Neuronal stem cell (in vitro differentiated cells): ENCODE data around the gene ENTPD2.
A peak's percentile ranks its signal among the peaks of the same experiment; 100 is the strongest.

Experiments used
- DNase-seq: peaks from one replicate; pipeline ENCODE4 v3.0.0-alpha.2; 2013; ENCODE audit warnings: low spot score
- H2AFZ ChIP-seq: one replicate; pipeline ENCODE4 v1.6.1; 2013; ENCODE audit warnings: mild to moderate bottlenecking, low read length, inconsistent platforms
- H2AK5ac ChIP-seq: 2 replicates; pipeline ENCODE4 v1.6.1; 2013; ENCODE audit warnings: low read depth, mild to moderate bottlenecking, inconsistent platforms, low read length, moderate library complexity, mixed read lengths
- H2BK120ac ChIP-seq: 2 replicates; pipeline ENCODE4 v1.6.1; 2013; ENCODE audit warnings: low read depth, mild to moderate bottlenecking, inconsistent platforms, low read length, moderate library complexity, mixed read lengths
- H2BK12ac ChIP-seq: one replicate; pipeline ENCODE4 v1.6.1; 2013; ENCODE audit warnings: low read length, inconsistent platforms
- H2BK15ac ChIP-seq: 2 replicates; pipeline ENCODE4 v1.6.1; 2013; ENCODE audit warnings: mild to moderate bottlenecking, low read length, inconsistent platforms, mixed read lengths
- H2BK5ac ChIP-seq: one replicate; pipeline ENCODE4 v1.6.1; 2013; ENCODE audit warnings: inconsistent platforms, mild to moderate bottlenecking, low read length, moderate library complexity
- H3K14ac ChIP-seq: one replicate; pipeline ENCODE4 v1.6.1; 2013; ENCODE audit warnings: low read length, inconsistent platforms
- H3K18ac ChIP-seq: 2 replicates; pipeline ENCODE4 v1.6.1; 2013; ENCODE audit warnings: low read length, inconsistent platforms
- H3K23ac ChIP-seq: 2 replicates; pipeline ENCODE4 v1.6.1; 2013; ENCODE audit warnings: low read depth, mild to moderate bottlenecking, mixed read lengths, low read length, inconsistent platforms; ENCODE audit not compliant: poor library complexity
- H3K27ac ChIP-seq: replicated peaks from 3 replicates; pipeline ENCODE4 v1.5.1; 2013; ENCODE audit warnings: low read length, inconsistent platforms
- H3K27me3 ChIP-seq, 3 experiments: 2 replicates each; pipeline ENCODE4 v1.6.1; 2013; ENCODE audit warnings: low read length in 3 of 3, mild to moderate bottlenecking in 2 of 3, inconsistent platforms in 1 of 3, low read depth in 1 of 3, mixed read lengths in 1 of 3, moderate library complexity in 1 of 3; ENCODE audit not compliant: control insufficient read depth in 3 of 3, insufficient read depth in 3 of 3
- H3K36me3 ChIP-seq, 2 donors: replicated peaks in 1 of 2; 2 replicates each; pipeline ENCODE4 v1.6.1; 2013; ENCODE audit warnings: low read length in 2 of 2; ENCODE audit not compliant: control insufficient read depth in 2 of 2, insufficient read depth in 2 of 2
- H3K4ac ChIP-seq: 2 replicates; pipeline ENCODE4 v1.6.1; 2013; ENCODE audit warnings: inconsistent platforms, mild to moderate bottlenecking, low read length, moderate library complexity
- H3K4me1 ChIP-seq, 2 donors: 1 replicate in 1 of 2; 2 replicates in 1 of 2; pipeline ENCODE4 v1.6.1; 2013; ENCODE audit warnings: low read length in 2 of 2, low read depth in 1 of 2; ENCODE audit not compliant: control insufficient read depth in 2 of 2, insufficient read depth in 1 of 2
- H3K4me2 ChIP-seq: one replicate; pipeline ENCODE4 v1.6.1; 2013; ENCODE audit warnings: mild to moderate bottlenecking, low read length, inconsistent platforms; ENCODE audit not compliant: insufficient read depth, poor library complexity, severe bottlenecking
- H3K4me3 ChIP-seq, 2 donors: 2 replicates each; pipeline ENCODE4 v1.5.1; 2013; ENCODE audit warnings: low read length in 2 of 2, mild to moderate bottlenecking in 2 of 2, inconsistent platforms in 1 of 2, moderate library complexity in 1 of 2
- H3K79me1 ChIP-seq: one replicate; pipeline ENCODE4 v1.6.1; 2013; ENCODE audit warnings: low read depth, mild to moderate bottlenecking, inconsistent platforms, low read length, moderate library complexity
- H3K9ac ChIP-seq: one replicate; pipeline ENCODE4 v1.6.1; 2013; ENCODE audit warnings: mild to moderate bottlenecking, low read depth, low read length, inconsistent platforms; ENCODE audit not compliant: poor library complexity
- H3K9me3 ChIP-seq, 2 donors: replicated peaks in 1 of 2; 2 replicates each; pipeline versions ENCODE3 to v1.6.1; 2013; ENCODE audit warnings: low read length in 2 of 2, mild to moderate bottlenecking in 2 of 2, inconsistent platforms in 1 of 2, low read depth in 1 of 2, mixed read lengths in 1 of 2, moderate library complexity in 1 of 2; ENCODE audit not compliant: control insufficient read depth in 2 of 2, insufficient read depth in 1 of 2
- H4K8ac ChIP-seq: one replicate; pipeline ENCODE4 v1.6.1; 2013; ENCODE audit warnings: low read depth, mild to moderate bottlenecking, inconsistent platforms, low read length, moderate library complexity
- H4K91ac ChIP-seq: one replicate; pipeline ENCODE4 v1.6.1; 2013; ENCODE audit warnings: low read length, low read depth, mild to moderate bottlenecking, inconsistent platforms; ENCODE audit not compliant: poor library complexity
- WGBS, 2 donors: extraction: QIAGEN DNeasy Blood & Tissue Kit; methylation state at CpG; one replicate each; pipeline ENCODE4 v1.1.7; 2013; ENCODE audit warnings: missing lambda C conversion rate in 2 of 2, mixed read lengths in 1 of 2; ENCODE audit not compliant: insufficient read length in 2 of 2, insufficient replicate concordance in 1 of 2; ENCODE audit errors: extremely low coverage in 2 of 2; 5-methylcytosine and 5-hydroxymethylcytosine counted together

The ENTPD2 gene

GRCh38 chr9:137097761-137098462 lies 44.1 kb upstream of the ENTPD2 start:
- no peaks in the 10 kb centered on the region for H3K4me1 ChIP-seq
- no peaks in the 10 kb centered on the region for H3K27me3 ChIP-seq
- peak overlapping the region; percentile 6 for H2BK12ac ChIP-seq
- peaks cover 4% of the 10 kb centered on the region for H3K79me1 ChIP-seq
- H3K9me3 ChIP-seq: peaks cover 17 to 19% of the 10 kb centered on the region in 2 donors
- no peak overlapping the region for H2AFZ ChIP-seq
- no peak overlapping the region for H3K4me2 ChIP-seq
- no peak overlapping the region for H3K23ac ChIP-seq
- H3K4me3 ChIP-seq: no peak overlapping the region
- no peak overlapping the region for H2BK5ac ChIP-seq
- H2BK120ac ChIP-seq: no peak overlapping the region
- no peak overlapping the region for H3K4ac ChIP-seq
- H3K9ac ChIP-seq: no peak overlapping the region
- no peak overlapping the region for H4K8ac ChIP-seq
- no peak overlapping the region for H2BK15ac ChIP-seq
- no peak overlapping the region for H3K27ac ChIP-seq
- H3K14ac ChIP-seq: peak overlapping the region; percentile 38
- WGBS, 2 donors: no CpG with 5 or more reads among the region's 20 CpGs
- H3K18ac ChIP-seq: no peak overlapping the region
- DNase-seq: no peak
- H4K91ac ChIP-seq: no peak overlapping the region
- no peak overlapping the region for H2AK5ac ChIP-seq
- peaks cover 48 to 73% of the 10 kb centered on the region in 2 donors for H3K36me3 ChIP-seq

GRCh38 chr9:137096785-137097546 lies 43.1 kb upstream of the ENTPD2 start:
- peaks cover 41 to 72% of the 10 kb centered on the region in 2 donors for H3K36me3 ChIP-seq
- no peak overlapping the region for H3K4me2 ChIP-seq
- DNase-seq: no peak
- no peak overlapping the region for H3K23ac ChIP-seq
- H3K14ac ChIP-seq: peak overlapping the region; percentile 56
- H2AFZ ChIP-seq: no peak overlapping the region
- H3K9me3 ChIP-seq: peaks cover 10% of the 10 kb centered on the region in 2 donors
- H3K4ac ChIP-seq: no peak overlapping the region
- H2AK5ac ChIP-seq: no peak overlapping the region
- WGBS, 2 donors: no CpG with 5 or more reads among the region's 31 CpGs
- H4K8ac ChIP-seq: no peak overlapping the region
- H2BK120ac ChIP-seq: no peak overlapping the region
- H3K4me1 ChIP-seq: no peaks in the 10 kb centered on the region
- peaks cover 2% of the 10 kb centered on the region for H3K79me1 ChIP-seq
- H3K27ac ChIP-seq: no peak overlapping the region
- H2BK5ac ChIP-seq: no peak overlapping the region
- H3K18ac ChIP-seq: no peak overlapping the region
- H2BK12ac ChIP-seq: no peak overlapping the region
- H4K91ac ChIP-seq: no peak overlapping the region
- no peak overlapping the region for H3K4me3 ChIP-seq
- no peaks in the 10 kb centered on the region for H3K27me3 ChIP-seq
- no peak overlapping the region for H3K9ac ChIP-seq
- no peak overlapping the region for H2BK15ac ChIP-seq

GRCh38 chr9:137095664-137096517 lies 42.0 kb upstream of the ENTPD2 start:
- peaks cover 33 to 68% of the 10 kb centered on the region in 2 donors for H3K36me3 ChIP-seq
- H3K27ac ChIP-seq: no peak overlapping the region
- no peak overlapping the region for H4K8ac ChIP-seq
- H3K4me3 ChIP-seq: no peak overlapping the region
- no peak overlapping the region for H2BK5ac ChIP-seq
- no peak overlapping the region for H3K4me2 ChIP-seq
- no peak overlapping the region for H3K18ac ChIP-seq
- H4K91ac ChIP-seq: no peak overlapping the region
- no peak overlapping the region for H3K23ac ChIP-seq
- no peak overlapping the region for H3K9ac ChIP-seq
- no peak for DNase-seq
- no peak overlapping the region for H3K4ac ChIP-seq
- no peak overlapping the region for H2AK5ac ChIP-seq
- peaks cover 2% of the 10 kb centered on the region for H3K79me1 ChIP-seq
- H3K9me3 ChIP-seq: peaks cover 0 to 4% of the 10 kb centered on the region in 2 donors
- H2BK15ac ChIP-seq: no peak overlapping the region
- H3K27me3 ChIP-seq: no peaks in the 10 kb centered on the region
- H2AFZ ChIP-seq: no peak overlapping the region
- WGBS, 2 donors: no CpG with 5 or more reads among the region's 30 CpGs
- no peak overlapping the region for H2BK120ac ChIP-seq
- no peak overlapping the region for H2BK12ac ChIP-seq
- H3K4me1 ChIP-seq: no peaks in the 10 kb centered on the region
- H3K14ac ChIP-seq: no peak overlapping the region
